Astrocyte of the spinal cord (primary cell): ENCODE measurements around the gene KCNT1.

Experiments
- DNase-seq: peaks from one replicate; pipeline ENCODE4 v3.0.0; 2011; ENCODE audit warnings: low read depth, low spot score
- H3K4me3 ChIP-seq: 2 replicates; pipeline ENCODE4 v1.5.1; 2011; ENCODE audit warnings: low read depth, mild to moderate bottlenecking, low read length, moderate library complexity
- in situ Hi-C: cut with HindIII; loops from 2 replicates; pipeline ENCODE4 v1.10.0; 2017; ENCODE audit warnings: low sequenced_read_pairs
- TF ChIP-seq, protein P1 (sequence below): IDR thresholded peaks from 2 replicates; pipeline ENCODE4 v1.5.1; 2012; ENCODE audit warnings: low read depth, mild to moderate bottlenecking, low read length, inconsistent platforms

The KCNT1 gene

DNA sequence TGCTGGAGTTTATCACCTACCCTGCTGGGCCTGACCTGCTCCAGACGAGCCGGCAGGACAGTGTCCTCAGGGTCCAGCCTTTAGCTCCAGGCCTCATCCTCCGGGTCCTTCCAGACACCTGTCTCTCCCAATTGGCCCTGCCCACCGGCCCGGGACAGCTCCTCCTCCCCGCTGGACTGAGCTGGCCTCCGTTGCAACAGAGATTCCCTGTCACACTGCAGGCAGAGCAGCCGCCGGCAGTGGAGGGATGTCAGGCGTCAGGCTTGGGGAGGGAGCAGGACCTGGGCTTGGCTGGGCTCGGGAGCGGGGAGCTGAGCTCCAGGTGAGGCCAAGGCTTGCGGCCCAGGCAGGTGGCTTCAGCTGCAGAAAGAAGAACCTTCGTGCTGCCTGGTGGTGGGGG lies 1.7 kb downstream of the KCNT1 start:
- no peak overlapping the region for H3K4me3 ChIP-seq
- DNase-seq = no peak
- TF ChIP-seq, protein P1, sequence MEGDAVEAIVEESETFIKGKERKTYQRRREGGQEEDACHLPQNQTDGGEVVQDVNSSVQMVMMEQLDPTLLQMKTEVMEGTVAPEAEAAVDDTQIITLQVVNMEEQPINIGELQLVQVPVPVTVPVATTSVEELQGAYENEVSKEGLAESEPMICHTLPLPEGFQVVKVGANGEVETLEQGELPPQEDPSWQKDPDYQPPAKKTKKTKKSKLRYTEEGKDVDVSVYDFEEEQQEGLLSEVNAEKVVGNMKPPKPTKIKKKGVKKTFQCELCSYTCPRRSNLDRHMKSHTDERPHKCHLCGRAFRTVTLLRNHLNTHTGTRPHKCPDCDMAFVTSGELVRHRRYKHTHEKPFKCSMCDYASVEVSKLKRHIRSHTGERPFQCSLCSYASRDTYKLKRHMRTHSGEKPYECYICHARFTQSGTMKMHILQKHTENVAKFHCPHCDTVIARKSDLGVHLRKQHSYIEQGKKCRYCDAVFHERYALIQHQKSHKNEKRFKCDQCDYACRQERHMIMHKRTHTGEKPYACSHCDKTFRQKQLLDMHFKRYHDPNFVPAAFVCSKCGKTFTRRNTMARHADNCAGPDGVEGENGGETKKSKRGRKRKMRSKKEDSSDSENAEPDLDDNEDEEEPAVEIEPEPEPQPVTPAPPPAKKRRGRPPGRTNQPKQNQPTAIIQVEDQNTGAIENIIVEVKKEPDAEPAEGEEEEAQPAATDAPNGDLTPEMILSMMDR = no peak
- in situ Hi-C loops = no loop called here

DNA sequence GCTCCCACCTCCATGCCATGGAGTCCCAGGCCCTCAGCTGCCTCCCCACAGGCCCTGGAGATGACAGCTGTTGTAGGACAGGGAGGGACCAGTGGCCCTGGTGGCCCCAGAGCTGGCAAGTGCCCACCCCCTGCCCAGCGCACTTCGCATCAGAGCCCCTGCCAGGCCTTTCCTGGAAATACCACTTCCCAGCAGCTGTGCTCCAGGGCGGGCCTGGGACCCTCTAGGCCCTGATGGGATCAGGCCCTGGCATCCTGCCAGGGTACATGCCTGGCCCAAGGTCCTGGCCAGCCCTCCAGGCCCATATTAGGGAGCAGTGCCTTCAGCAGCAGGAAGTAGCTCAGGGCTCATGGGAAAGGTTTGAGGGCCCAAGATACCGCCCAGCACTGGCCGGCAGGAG lies 2.5 kb downstream of the KCNT1 start:
- DNase-seq = no peak
- no peak overlapping the region for H3K4me3 ChIP-seq
- TF ChIP-seq, protein P1 = no peak
- in situ Hi-C loops = no loop called here

DNA sequence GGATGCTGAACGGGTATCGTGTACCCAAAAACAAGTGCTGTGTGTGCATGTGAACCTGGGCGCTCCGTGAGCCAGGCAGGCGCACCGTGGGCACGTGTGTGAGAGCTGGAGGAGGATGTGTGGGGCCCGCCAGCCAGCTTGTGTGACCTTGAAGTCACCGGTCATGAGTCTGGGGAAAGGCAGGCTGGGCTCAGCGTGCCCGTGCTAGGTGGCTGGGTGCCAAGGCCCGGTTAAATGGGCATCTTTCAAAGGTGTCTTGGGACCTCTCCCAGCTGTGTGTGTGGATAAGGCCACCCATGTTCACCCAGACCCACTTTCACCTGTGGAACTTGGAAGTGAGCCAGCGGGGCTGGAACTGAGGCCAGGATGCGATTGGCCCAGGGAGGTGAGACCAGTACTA lies 3.4 kb downstream of the KCNT1 start:
- DNase-seq = no peak
- H3K4me3 ChIP-seq = no peak overlapping the region
- in situ Hi-C loops = no loop called here
- TF ChIP-seq, protein P1 = no peak

DNA sequence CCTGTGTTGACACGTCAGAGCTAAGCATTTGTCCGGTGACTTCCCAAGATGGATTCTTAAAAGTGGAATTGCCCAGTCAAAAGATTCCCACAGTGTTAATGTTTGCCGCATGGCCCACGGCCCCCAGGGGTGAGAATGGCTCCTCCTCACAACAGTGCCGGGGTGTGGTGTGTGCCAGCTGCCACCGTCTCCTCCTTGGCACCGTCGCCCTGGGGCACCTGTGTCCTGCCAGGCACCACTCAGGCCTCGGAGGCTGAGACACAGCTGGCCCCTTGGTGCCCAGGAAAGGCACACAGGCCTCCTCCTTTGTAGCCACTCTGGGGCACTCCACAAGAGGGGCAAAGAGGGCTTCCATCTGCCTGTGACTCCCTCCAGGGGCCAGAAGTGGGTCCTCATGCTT lies 4.3 kb downstream of the KCNT1 start:
- in situ Hi-C loops = no loop called here
- TF ChIP-seq, protein P1 = no peak
- DNase-seq = no peak
- H3K4me3 ChIP-seq = no peak overlapping the region

DNA sequence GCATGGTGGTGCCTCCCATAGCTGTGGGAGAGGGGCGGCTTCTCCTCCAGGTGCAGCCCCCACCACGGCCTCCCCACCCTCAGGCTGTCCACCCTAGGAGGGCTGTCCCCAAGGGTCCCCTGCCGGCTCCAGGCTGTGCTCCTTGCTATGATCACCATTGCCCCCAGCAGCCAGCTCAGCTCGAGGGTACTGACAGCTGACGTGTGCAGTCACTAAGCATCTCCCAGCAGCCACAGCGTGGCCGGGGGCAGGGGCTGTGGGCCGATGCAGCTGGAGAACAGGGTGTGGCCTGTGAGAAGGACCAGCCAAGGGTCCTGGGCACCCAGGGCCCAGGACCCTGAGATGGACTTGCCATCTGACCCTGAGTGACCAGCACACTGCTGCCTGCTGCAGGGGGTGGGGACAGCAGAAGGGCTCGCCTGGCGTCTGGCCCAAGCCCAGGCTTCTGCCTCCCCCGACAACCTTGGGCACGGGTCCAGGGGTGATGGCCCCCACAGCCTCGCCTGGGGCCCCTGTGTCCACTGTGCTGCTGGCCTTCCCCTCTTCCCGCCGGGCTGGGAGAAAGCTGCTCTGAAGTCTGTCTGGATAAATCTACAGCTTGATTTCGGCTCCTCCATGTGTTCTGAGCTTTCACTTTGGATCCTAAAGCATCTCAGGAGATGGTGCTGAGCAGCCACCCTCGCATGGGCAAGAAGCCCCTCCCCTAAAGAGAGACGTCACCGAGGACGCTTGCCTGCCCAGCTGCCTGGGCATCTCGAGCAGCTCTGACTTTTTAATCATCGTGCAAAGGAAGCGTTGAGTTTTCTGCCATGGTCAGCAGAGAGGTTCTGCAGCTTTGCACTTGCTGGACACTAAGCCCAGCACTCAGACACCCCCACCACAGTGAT lies 5.5 kb downstream of the KCNT1 start:
- no peak overlapping the region for H3K4me3 ChIP-seq
- no peak for DNase-seq
- TF ChIP-seq, protein P1 = no peak
- in situ Hi-C loops = no loop called here

DNA sequence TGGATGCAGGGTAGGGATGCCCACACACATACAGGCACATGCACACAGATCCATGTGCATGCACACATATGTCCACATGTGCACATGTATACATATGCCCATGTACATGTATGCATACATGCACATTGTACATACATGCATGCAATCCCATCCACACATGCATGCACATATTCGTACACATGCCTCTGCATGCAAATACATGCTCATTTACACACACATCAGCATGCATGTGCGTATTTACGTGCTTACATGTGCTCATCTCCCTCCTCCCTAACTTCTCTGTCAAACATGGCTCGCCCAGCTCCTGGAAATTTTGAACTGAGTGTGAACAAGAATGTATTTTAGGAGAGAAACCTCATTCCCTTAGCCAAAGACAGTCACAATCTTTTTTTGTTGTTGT lies 6.2 kb downstream of the KCNT1 start:
- H3K4me3 ChIP-seq = no peak overlapping the region
- in situ Hi-C loops = no loop called here
- TF ChIP-seq, protein P1 = no peak
- DNase-seq = no peak
